HUES64 (cell line): ENCODE measurements around the gene TSSK1B.

Source experiments
- H3K27ac ChIP-seq: 2 replicates; pipeline ENCODE4 v1.7.0; 2013; ENCODE audit warnings: low read depth, low read length, inconsistent platforms
- H3K27me3 ChIP-seq: 2 replicates; pipeline ENCODE4 v1.6.1; 2013; ENCODE audit warnings: mild to moderate bottlenecking, low read length; ENCODE audit not compliant: insufficient read depth
- H3K36me3 ChIP-seq: 2 replicates; pipeline ENCODE4 v1.6.1; 2013; ENCODE audit warnings: mild to moderate bottlenecking, low read length; ENCODE audit not compliant: insufficient read depth
- H3K4me1 ChIP-seq: 2 replicates; pipeline ENCODE4 v1.6.1; 2013; ENCODE audit warnings: mild to moderate bottlenecking, low read length, moderate library complexity; ENCODE audit not compliant: insufficient read depth
- H3K4me3 ChIP-seq: 2 replicates; pipeline ENCODE4 v1.5.1; 2013; ENCODE audit warnings: mild to moderate bottlenecking, low read length, moderate library complexity
- H3K9ac ChIP-seq: 2 replicates; pipeline ENCODE4 v1.6.1; 2013; ENCODE audit warnings: mild to moderate bottlenecking, low read depth, low read length
- H3K9me3 ChIP-seq: 2 replicates; pipeline ENCODE4 v1.6.1; 2013; ENCODE audit warnings: low read depth, low read length; ENCODE audit not compliant: insufficient read depth
- WGBS: fragments of 150-250, 120-280 bp; methylation state at CpG from one replicate; pipeline ENCODE4 v1.1.7; 2013; ENCODE audit warnings: missing lambda C conversion rate; 5-methylcytosine and 5-hydroxymethylcytosine counted together

Gene TSSK1B

GRCh38 chr5:113447498-113448050 lies 12.8 kb upstream of the TSSK1B start:
- Histone ChIP-seq H3K9me3 (no peaks in the 10 kb centered on the region), H3K27ac (no peak overlapping the region), H3K4me1 (no peaks in the 10 kb centered on the region), H3K4me3 (no peak overlapping the region), H3K9ac (no peak overlapping the region), H3K27me3 (no peaks in the 10 kb centered on the region), H3K36me3 (no peaks in the 10 kb centered on the region)
- WGBS = 85% methylated on average over 4 of the region's 4 CpGs

DNA sequence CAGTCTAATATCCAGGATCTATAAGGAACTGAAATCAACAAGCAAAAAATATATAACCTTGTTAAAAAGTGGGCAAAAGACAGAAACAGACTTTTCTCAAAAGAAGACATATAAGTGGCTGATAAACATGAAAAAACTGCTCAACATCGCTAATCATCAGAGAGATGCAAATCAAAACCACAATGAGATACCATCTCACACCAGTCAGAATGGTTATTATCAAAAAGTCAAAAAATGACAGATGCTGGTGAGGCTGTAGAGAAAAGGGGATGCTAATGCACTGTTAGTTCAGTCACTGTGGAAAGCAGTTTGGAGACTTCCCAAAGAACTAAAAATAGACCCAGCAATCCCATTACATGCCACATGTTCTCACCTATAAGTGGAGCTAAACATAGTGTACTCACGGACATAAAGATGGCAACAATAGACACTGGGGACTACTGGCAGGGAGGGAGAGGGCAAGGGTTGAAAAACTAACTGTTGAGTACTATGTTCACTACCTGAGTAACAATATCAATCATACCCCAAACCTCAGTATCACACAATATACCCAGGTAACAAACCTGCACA lies 11.7 kb upstream of the TSSK1B start:
- no peaks in the 10 kb centered on the region for H3K4me1 ChIP-seq
- no peak overlapping the region for H3K4me3 ChIP-seq
- H3K9ac ChIP-seq = no peak overlapping the region
- 93% methylated on average over 2 of the region's 2 CpGs for WGBS
- H3K27ac ChIP-seq = no peak overlapping the region
- H3K9me3 ChIP-seq = no peaks in the 10 kb centered on the region
- H3K36me3 ChIP-seq = no peaks in the 10 kb centered on the region
- no peaks in the 10 kb centered on the region for H3K27me3 ChIP-seq

- Histone ChIP-seq H3K9me3 (no peaks in the 10 kb centered on the region), H3K4me3 (no peak overlapping the region), H3K27ac (no peak overlapping the region), H3K36me3 (no peaks in the 10 kb centered on the region), H3K4me1 (no peaks in the 10 kb centered on the region), H3K27me3 (no peaks in the 10 kb centered on the region), H3K9ac (no peak overlapping the region)
- 91% methylated on average over 1 of the region's 1 CpG for WGBS
These were observed 2.3 kb upstream of the TSSK1B start for GRCh38 chr5:113437111-113437510.

GRCh38 chr5:113435575-113435974 lies 786 bp upstream of the TSSK1B start:
- no peak overlapping the region for H3K27ac ChIP-seq
- H3K27me3 ChIP-seq = no peaks in the 10 kb centered on the region
- no peaks in the 10 kb centered on the region for H3K4me1 ChIP-seq
- H3K9ac ChIP-seq = no peak overlapping the region
- H3K36me3 ChIP-seq = no peaks in the 10 kb centered on the region
- H3K9me3 ChIP-seq = no peaks in the 10 kb centered on the region
- H3K4me3 ChIP-seq = no peak overlapping the region
- WGBS = 98% methylated on average over 4 of the region's 4 CpGs

DNA sequence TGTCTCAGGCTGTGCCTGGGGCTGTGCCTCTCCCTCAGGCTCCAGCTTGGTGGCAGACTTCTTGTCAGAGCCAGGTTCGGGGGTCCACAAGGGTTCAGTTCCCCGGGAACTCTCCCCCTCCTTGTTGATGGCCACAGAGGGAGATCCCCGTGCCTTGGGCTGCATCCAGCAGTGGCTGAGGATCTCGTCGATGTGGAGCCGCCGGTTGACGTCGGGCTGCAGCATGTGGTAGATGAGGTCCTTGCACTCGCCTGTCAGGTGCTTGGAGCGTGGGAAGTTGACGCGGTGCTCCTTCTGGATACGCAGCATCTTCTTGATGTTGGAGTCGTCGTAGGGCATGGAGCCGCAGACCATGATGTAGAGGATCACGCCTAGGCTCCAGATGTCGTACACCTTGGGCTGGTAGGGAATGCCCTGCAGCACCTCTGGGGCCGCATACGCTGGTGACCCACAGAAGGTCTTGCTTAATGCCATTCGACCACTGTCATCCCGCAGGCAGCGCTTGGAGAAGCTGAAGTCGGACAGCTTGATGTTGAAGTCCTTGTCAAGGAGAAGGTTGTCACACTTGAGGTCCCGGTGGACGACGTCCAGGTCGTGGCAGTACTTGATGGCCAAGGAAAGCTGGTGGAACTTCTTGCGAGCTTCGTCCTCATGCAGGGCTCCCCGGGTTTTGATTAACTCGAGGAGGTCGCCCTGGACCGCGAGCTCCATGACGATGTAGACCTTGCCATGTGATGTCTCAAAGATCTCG lies 752 bp downstream of the TSSK1B start:
- H3K4me3 ChIP-seq = no peak overlapping the region
- H3K9me3 ChIP-seq = no peaks in the 10 kb centered on the region
- no peaks in the 10 kb centered on the region for H3K27me3 ChIP-seq
- H3K4me1 ChIP-seq = no peaks in the 10 kb centered on the region
- WGBS = 94% methylated on average over 38 of the region's 38 CpGs
- H3K9ac ChIP-seq = no peak overlapping the region
- no peaks in the 10 kb centered on the region for H3K36me3 ChIP-seq
- no peak overlapping the region for H3K27ac ChIP-seq

- H3K4me1 ChIP-seq = no peaks in the 10 kb centered on the region
- no peak overlapping the region for H3K27ac ChIP-seq
- no peaks in the 10 kb centered on the region for H3K27me3 ChIP-seq
- H3K36me3 ChIP-seq = no peaks in the 10 kb centered on the region
- 81% methylated on average over 21 of the region's 21 CpGs for WGBS
- no peaks in the 10 kb centered on the region for H3K9me3 ChIP-seq
- no peak overlapping the region for H3K9ac ChIP-seq
- no peak overlapping the region for H3K4me3 ChIP-seq
These were observed 1.7 kb downstream of the TSSK1B start for GRCh38 chr5:113433071-113433470.

DNA sequence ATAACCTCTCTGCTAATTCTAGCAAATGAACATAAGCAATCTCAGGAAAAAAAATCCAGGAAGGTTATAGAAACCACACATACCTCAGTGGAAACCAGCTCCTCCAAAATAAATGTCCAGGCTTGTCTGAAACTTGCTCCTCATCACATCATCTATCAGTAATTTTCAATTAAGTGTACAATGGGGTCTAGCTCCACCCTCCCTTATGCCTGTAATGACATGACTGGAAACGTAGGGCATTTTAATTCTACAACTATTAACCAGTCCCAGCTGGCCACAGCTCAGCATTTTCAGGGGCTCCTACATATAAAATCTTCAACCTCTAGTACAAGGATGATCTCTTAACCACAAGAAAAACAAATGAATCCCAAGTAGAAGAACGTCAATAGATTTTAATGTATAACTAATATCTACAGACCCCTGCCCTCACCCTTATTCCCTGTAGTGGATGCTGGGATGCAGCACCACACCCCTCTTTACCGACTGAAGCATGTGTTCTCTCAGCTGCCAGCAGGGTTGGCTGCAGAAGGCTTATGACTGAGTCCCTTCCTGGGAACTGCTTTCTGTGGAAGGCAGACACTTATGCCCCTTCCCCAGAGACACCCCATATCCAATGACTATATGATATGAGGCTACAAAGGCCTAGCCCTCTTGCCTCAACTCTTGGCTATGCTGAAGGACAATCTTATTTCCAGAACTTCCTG lies 6.8 kb downstream of the TSSK1B start:
- WGBS = 81% methylated on average over 3 of the region's 3 CpGs
- H3K27ac ChIP-seq = no peak overlapping the region
- no peak overlapping the region for H3K4me3 ChIP-seq
- no peaks in the 10 kb centered on the region for H3K27me3 ChIP-seq
- H3K36me3 ChIP-seq = no peaks in the 10 kb centered on the region
- H3K4me1 ChIP-seq = no peaks in the 10 kb centered on the region
- no peaks in the 10 kb centered on the region for H3K9me3 ChIP-seq
- no peak overlapping the region for H3K9ac ChIP-seq

GRCh38 chr5:113425909-113426308 lies 8.9 kb downstream of the TSSK1B start:
- H3K27ac ChIP-seq = no peak overlapping the region
- H3K4me1 ChIP-seq = no peaks in the 10 kb centered on the region
- no peaks in the 10 kb centered on the region for H3K27me3 ChIP-seq
- no peaks in the 10 kb centered on the region for H3K9me3 ChIP-seq
- no peak overlapping the region for H3K9ac ChIP-seq
- no peaks in the 10 kb centered on the region for H3K36me3 ChIP-seq
- WGBS = 89% methylated on average over 3 of the region's 3 CpGs
- H3K4me3 ChIP-seq = no peak overlapping the region

- H3K36me3 ChIP-seq = no peaks in the 10 kb centered on the region
- no peak overlapping the region for H3K9ac ChIP-seq
- no peaks in the 10 kb centered on the region for H3K27me3 ChIP-seq
- no peaks in the 10 kb centered on the region for H3K9me3 ChIP-seq
- H3K27ac ChIP-seq = no peak overlapping the region
- WGBS = 81% methylated on average over 2 of the region's 2 CpGs
- H3K4me3 ChIP-seq = no peak overlapping the region
- H3K4me1 ChIP-seq = no peaks in the 10 kb centered on the region
These were observed 13.1 kb downstream of the TSSK1B start for GRCh38 chr5:113421693-113422092.

- H3K27ac ChIP-seq = no peak overlapping the region
- no peaks in the 10 kb centered on the region for H3K4me1 ChIP-seq
- H3K9me3 ChIP-seq = no peaks in the 10 kb centered on the region
- no peak overlapping the region for H3K4me3 ChIP-seq
- WGBS = 92% methylated on average over 4 of the region's 6 CpGs
- no peaks in the 10 kb centered on the region for H3K27me3 ChIP-seq
- H3K9ac ChIP-seq = no peak overlapping the region
- H3K36me3 ChIP-seq = no peaks in the 10 kb centered on the region
These were observed 29.3 kb downstream of the TSSK1B start for GRCh38 chr5:113405530-113405929.

DNA sequence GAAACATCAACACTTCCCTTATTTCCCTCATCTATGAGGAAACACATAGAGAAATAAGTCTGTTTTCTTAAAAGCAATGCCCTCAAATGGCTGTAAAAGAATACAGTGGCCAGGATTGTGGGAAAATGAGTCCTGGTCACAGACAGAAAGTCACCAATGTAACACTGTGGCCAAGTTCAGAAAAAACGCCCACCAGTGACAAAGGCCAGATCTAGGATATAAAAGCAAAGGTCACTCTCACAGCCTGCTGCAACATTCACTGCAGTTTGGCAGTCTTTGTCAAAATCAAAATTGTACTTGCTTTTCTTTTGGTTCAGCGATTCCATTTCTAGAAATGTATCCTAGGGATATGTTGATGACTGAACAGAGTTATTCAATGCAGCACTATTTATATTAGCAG lies 30.5 kb downstream of the TSSK1B start:
- no peaks in the 10 kb centered on the region for H3K27me3 ChIP-seq
- no peaks in the 10 kb centered on the region for H3K9me3 ChIP-seq
- no peak overlapping the region for H3K4me3 ChIP-seq
- H3K36me3 ChIP-seq = no peaks in the 10 kb centered on the region
- no peak overlapping the region for H3K9ac ChIP-seq
- 85% methylated on average over 1 of the region's 2 CpGs for WGBS
- H3K4me1 ChIP-seq = no peaks in the 10 kb centered on the region
- H3K27ac ChIP-seq = no peak overlapping the region
